MM.1S (cell line): ENCODE measurements around the gene BIRC7.

Source experiments
- DNase-seq: peaks from one replicate; pipeline ENCODE4 v3.0.0-alpha.2; 2015
- H2AFZ ChIP-seq: fragments of 300-600 bp; sonication (generic); 2 replicates; pipeline ENCODE4 v1.6.0; 2016; ENCODE audit warnings: antibody characterized with exemption, low read length
- H3F3A ChIP-seq: fragments of 300-600 bp; sonication (generic); 2 replicates; pipeline ENCODE4 v1.6.1; 2016; ENCODE audit warnings: mild to moderate bottlenecking, antibody characterized with exemption, low read length, moderate library complexity, mixed read lengths; ENCODE audit not compliant: insufficient read depth
- H3K27ac ChIP-seq: fragments of 300-600 bp; sonication (generic); 2 replicates; pipeline ENCODE4 v1.5.1; 2016; ENCODE audit warnings: mild to moderate bottlenecking, low read length
- H3K27me3 ChIP-seq: fragments of 300-600 bp; sonication (generic); replicated peaks from 2 replicates; pipeline ENCODE4 v1.6.0; 2016; ENCODE audit warnings: low read length; ENCODE audit not compliant: insufficient read depth
- H3K36me3 ChIP-seq: fragments of 300-600 bp; sonication (generic); replicated peaks from 2 replicates; pipeline ENCODE4 v1.6.1; 2016; ENCODE audit warnings: mild to moderate bottlenecking, low read length, mixed read lengths; ENCODE audit not compliant: insufficient read depth
- H3K4me1 ChIP-seq: fragments of 300-600 bp; sonication (generic); 2 replicates; pipeline ENCODE4 v1.6.1; 2016; ENCODE audit warnings: low read length, mixed read lengths
- H3K4me2 ChIP-seq: fragments of 300-600 bp; sonication (generic); 2 replicates; pipeline ENCODE4 v1.6.0; 2016; ENCODE audit warnings: low read depth, low read length
- H3K4me3 ChIP-seq: fragments of 300-600 bp; sonication (generic); 2 replicates; pipeline ENCODE4 v1.5.1; 2016; ENCODE audit warnings: low read length, mixed read lengths
- H3K79me2 ChIP-seq: fragments of 300-600 bp; sonication (generic); 2 replicates; pipeline ENCODE4 v1.6.1; 2016; ENCODE audit warnings: mixed run types, low read length, mixed read lengths
- H3K9ac ChIP-seq: fragments of 300-600 bp; sonication (generic); 2 replicates; pipeline ENCODE4 v1.6.1; 2016; ENCODE audit warnings: low read length, mixed read lengths
- H3K9me2 ChIP-seq: fragments of 300-600 bp; sonication (generic); replicated peaks from 2 replicates; pipeline ENCODE4 v1.6.1; 2016; ENCODE audit warnings: mild to moderate bottlenecking, low read length, mixed read lengths; ENCODE audit not compliant: insufficient read depth
- H3K9me3 ChIP-seq: fragments of 300-600 bp; sonication (generic); replicated peaks from 2 replicates; pipeline ENCODE4 v1.6.1; 2016; ENCODE audit warnings: mild to moderate bottlenecking, low read length, mixed read lengths; ENCODE audit not compliant: insufficient read depth
- H4K20me1 ChIP-seq: fragments of 300-600 bp; sonication (generic); 2 replicates; pipeline ENCODE4 v1.6.1; 2016; ENCODE audit warnings: mild to moderate bottlenecking, low read length, moderate library complexity, mixed read lengths; ENCODE audit not compliant: insufficient read depth
- EZH2 ChIP-seq: fragments of 300-600 bp; sonication (generic); optimal IDR thresholded peaks from 2 replicates; pipeline ENCODE3; 2017; ENCODE audit warnings: low read depth, mild to moderate bottlenecking, antibody characterized with exemption, low read length, mixed read lengths
- EZH2phosphoT487 ChIP-seq: fragments of 300-600 bp; sonication (generic); IDR thresholded peaks from 2 replicates; pipeline ENCODE4 v1.6.1; 2018; ENCODE audit warnings: antibody characterized with exemption, low read length
- TF ChIP-seq, protein P1 (sequence below): fragments of 300-600 bp; sonication (generic); IDR thresholded peaks from 2 replicates; pipeline ENCODE4 v1.5.1; 2016; ENCODE audit warnings: antibody characterized with exemption, low read length, mixed read lengths

The BIRC7 gene

DNA sequence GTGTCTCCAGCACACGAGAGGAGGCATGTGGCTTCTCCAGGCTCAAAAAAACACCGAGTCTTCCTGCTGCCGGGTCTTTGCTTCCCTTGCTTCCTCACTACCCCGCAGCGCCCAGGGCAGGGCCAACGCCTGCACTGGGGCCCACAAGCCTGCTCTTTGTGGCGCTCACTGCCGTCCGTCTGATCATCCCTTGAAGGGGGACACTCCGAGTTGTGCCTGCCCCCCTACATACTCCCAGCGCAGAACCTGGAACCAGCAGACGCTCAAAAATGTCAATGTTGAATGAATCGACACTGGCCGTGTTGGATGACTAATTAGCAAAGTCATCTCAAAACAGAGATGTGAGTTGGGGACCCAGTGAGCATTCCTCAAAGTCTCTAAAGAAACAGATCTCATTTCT is 28.8 kb downstream of the BIRC7 start:
- no peaks in the 10 kb centered on the region for H3K9me3 ChIP-seq
- no peak overlapping the region for H3K4me2 ChIP-seq
- H3K27me3 ChIP-seq: peaks cover 97% of the 10 kb centered on the region
- no peaks in the 10 kb centered on the region for H3K36me3 ChIP-seq
- H3K4me3 ChIP-seq: no peak overlapping the region
- H3K79me2 ChIP-seq: no peaks in the 10 kb centered on the region
- H3K4me1 ChIP-seq: no peaks in the 10 kb centered on the region
- no peak overlapping the region for H3K9ac ChIP-seq
- no peaks in the 10 kb centered on the region for H3K9me2 ChIP-seq
- H4K20me1 ChIP-seq: no peaks in the 10 kb centered on the region
- no peaks in the 10 kb centered on the region for H3F3A ChIP-seq
- TF ChIP-seq, protein P1, sequence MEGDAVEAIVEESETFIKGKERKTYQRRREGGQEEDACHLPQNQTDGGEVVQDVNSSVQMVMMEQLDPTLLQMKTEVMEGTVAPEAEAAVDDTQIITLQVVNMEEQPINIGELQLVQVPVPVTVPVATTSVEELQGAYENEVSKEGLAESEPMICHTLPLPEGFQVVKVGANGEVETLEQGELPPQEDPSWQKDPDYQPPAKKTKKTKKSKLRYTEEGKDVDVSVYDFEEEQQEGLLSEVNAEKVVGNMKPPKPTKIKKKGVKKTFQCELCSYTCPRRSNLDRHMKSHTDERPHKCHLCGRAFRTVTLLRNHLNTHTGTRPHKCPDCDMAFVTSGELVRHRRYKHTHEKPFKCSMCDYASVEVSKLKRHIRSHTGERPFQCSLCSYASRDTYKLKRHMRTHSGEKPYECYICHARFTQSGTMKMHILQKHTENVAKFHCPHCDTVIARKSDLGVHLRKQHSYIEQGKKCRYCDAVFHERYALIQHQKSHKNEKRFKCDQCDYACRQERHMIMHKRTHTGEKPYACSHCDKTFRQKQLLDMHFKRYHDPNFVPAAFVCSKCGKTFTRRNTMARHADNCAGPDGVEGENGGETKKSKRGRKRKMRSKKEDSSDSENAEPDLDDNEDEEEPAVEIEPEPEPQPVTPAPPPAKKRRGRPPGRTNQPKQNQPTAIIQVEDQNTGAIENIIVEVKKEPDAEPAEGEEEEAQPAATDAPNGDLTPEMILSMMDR: no peak
- TF ChIP-seq EZH2 (no peak), EZH2phosphoT487 (no peak)
- no peak overlapping the region for H2AFZ ChIP-seq
- no peak overlapping the region for H3K27ac ChIP-seq
- DNase-seq: no peak

DNA sequence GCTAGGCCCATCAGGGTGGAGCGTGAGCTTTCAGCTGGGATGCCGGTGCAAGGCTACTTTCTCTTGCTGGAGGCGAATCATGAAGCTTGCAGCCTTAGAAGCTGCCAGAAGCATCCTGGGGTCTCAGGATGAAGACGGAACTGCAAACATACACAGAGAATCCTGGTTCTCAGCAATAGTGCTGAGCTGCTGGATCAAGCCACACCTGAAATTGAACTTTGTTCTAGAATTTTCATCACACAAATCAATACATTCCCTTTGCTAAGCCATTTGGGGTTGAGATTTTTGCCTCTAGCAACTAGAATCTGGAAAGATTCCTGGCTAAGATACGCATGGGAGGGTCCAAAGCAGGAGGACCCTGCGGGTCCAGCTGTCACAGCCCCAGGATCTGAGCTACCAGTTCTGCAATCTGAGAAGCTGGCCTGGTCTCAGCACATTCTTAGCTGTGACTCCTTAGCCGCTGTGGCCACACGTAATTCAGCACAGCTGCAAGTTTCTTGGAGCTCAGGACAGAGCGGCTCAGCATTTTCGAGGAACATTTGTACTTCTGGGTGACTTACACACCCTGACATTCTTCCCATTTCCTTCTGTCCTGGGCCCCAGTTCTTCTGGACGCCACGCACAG is 30.3 kb downstream of the BIRC7 start:
- no peaks in the 10 kb centered on the region for H3K4me1 ChIP-seq
- H3K79me2 ChIP-seq: no peaks in the 10 kb centered on the region
- H3K4me3 ChIP-seq: no peak overlapping the region
- H3K9me2 ChIP-seq: no peaks in the 10 kb centered on the region
- H3K9ac ChIP-seq: no peak overlapping the region
- no peaks in the 10 kb centered on the region for H3F3A ChIP-seq
- H3K27me3 ChIP-seq: peaks cover 83% of the 10 kb centered on the region
- no peak overlapping the region for H2AFZ ChIP-seq
- H3K27ac ChIP-seq: no peak overlapping the region
- H3K4me2 ChIP-seq: no peak overlapping the region
- no peak for DNase-seq
- H4K20me1 ChIP-seq: no peaks in the 10 kb centered on the region
- H3K36me3 ChIP-seq: no peaks in the 10 kb centered on the region
- no peaks in the 10 kb centered on the region for H3K9me3 ChIP-seq
- TF ChIP-seq, protein P1: no peak

DNA sequence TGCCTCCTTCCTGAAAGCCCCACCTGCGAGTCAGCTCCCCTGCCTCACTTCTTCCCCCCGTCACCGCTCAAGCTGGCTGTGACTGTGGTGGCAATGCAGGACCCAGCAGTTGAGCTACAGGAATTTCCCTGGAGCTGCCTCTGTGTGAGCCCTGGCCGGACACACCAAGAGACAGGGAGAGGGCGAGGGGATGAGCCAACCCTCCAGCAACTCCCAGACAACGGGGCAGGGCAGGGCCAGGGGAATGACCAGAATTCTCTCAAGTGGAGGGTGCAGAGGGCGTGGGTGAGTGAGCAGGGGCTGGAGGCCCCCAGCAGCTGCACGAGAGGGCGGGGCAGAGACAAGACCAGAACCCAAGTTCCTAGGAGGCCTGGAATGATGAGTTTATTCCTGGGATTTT is 32.0 kb downstream of the BIRC7 start:
- no peak overlapping the region for H2AFZ ChIP-seq
- H3K4me1 ChIP-seq: no peaks in the 10 kb centered on the region
- no peaks in the 10 kb centered on the region for H3K36me3 ChIP-seq
- H3K4me2 ChIP-seq: no peak overlapping the region
- H3K27me3 ChIP-seq: peaks cover 67% of the 10 kb centered on the region
- no peak overlapping the region for H3K4me3 ChIP-seq
- no peaks in the 10 kb centered on the region for H4K20me1 ChIP-seq
- no peaks in the 10 kb centered on the region for H3F3A ChIP-seq
- H3K9ac ChIP-seq: no peak overlapping the region
- DNase-seq: no peak
- no peaks in the 10 kb centered on the region for H3K9me3 ChIP-seq
- TF ChIP-seq EZH2phosphoT487 (no peak), EZH2 (no peak)
- TF ChIP-seq, protein P1: no peak
- H3K27ac ChIP-seq: no peak overlapping the region
- H3K9me2 ChIP-seq: no peaks in the 10 kb centered on the region
- H3K79me2 ChIP-seq: no peaks in the 10 kb centered on the region
